Glomerular endothelial cell (primary cell): ENCODE data around the gene RSAD1. TPM values are rescaled to one million over a fixed set of nuclear protein-coding genes. Genes with fewer than 3 reads are reported as not detected.

ENCODE experiments used
- DNase-seq: peaks from one replicate; pipeline ENCODE4 v3.0.0-alpha.2; 2011; ENCODE audit warnings: low read depth, low spot score; ENCODE audit errors: extremely low read depth
- total RNA-seq: library from RNA; depleted of rRNA; stranded (reverse); fragments of >200 nt; gene quantifications from 2 replicates; pipeline ENCODE4 v1.2.3, GENCODE V29; 2015

The RSAD1 gene
- total RNA-seq = 30.1 and 34.7 TPM in 2 replicates

GRCh38 chr17:50478391-50479381 lies at the start of gene RSAD1:
RSAD1 (plus strand) TSS chr17:50478860; CDS start chr17:50478885, 25 bp downstream.
- no peak for DNase-seq

- DNase-seq = no peak
Observed at GRCh38 chr17:50429793-50430192, 48.9 kb upstream of the RSAD1 start.

DNA sequence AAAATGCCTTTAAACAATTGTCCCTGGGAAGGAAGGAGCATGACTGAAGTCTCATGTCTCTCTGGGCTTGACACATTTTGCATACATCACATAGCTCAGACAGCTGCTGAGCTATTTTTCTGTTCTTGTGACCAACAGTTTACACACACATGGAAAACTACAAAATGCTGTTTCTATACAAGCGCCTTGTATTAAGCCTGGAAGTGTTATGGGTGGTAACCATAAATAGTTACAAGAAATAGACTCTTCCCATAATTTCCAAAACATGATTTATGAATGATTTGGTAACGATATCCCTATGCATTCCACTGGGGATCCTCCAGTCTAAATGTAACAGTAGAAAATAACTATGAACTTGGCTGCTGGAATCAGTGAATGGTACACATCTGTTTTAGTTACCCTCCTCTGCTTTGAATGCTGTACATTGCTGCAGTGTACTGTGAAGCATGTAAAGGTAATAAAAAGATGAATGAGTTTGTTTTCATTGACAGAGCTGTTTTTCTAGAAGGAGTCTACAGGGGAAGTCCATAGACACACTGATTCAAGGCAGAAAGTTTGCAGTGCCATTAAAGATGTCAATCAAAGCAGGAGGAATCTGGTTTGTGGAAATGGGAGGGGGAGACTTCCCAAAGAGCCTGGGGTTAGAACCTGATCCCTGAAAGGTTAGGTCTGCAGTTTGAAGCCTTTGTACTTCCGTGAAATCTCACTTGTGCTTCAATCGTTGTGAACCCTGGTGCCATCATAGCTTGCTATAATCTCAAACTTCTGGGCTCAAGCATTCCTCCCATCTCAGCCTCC lies 47.6 kb upstream of the RSAD1 start:
- no peak for DNase-seq

DNA sequence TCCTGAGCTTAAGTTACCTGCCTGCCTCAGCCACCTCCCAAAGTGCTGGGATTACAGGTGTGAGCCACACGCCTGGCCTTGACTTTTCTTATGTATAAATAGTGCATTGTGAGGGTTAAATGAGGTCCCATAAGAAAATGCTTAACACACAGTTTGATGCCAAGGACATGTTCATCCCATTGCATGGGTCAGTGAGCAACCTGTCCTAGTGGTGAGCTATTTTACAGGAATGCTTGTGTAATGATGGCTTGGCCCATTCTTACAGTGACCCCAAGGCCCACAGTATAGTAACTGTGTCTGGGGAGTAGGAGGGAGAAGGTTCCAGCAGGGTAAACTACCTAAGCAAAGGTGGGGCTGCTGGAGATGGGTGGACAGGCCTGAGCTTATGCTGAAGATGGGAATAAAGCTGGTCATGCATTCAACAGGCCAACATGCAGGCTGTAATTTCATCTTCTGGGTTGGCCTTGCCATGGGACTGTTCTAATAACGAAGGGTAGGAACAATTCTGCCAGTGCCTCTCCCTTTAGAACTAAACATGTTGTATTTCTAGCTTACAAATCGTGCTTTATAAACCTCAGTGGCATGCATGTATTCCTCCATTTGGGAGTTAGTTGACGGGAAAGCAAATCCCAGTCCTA lies 46.4 kb upstream of the RSAD1 start:
- DNase-seq = no peak

- DNase-seq = no peak
Observed at GRCh38 chr17:50437409-50437808, 41.3 kb upstream of the RSAD1 start.

- no peak for DNase-seq
Observed at GRCh38 chr17:50439008-50439407, 39.7 kb upstream of the RSAD1 start.

DNA sequence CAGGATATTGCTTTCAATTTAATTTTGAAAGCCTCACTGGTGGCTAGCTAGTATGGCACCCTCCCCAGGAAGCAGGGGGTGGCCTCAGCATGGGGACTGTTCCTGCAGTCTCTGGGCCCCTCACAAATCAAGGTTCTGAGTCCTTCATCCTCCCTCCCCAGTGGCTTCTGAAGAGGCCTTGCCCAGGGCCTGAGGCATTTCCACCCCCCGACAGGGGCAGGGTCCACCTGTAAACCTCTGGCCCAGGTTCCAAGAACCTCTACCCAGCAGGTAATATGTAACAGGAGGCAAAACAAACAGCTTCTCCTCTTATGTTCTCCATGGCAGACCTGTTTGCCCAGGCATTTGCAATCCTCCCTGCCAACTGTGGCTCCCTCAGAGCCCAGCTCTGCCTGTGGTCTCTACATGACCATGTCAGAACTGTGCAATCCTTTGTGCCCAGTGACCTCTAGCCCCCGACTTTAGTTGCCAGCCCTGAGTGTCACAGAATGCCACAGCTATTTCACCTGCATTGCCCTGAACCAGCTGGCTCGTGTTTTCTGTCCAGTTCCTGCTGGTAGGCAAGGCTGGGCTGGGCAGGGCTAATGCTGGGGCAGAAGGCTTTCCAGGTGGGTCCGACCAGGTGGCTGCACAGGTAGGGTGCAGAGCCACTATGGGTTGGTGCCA lies 38.4 kb upstream of the RSAD1 start:
- no peak for DNase-seq

DNA sequence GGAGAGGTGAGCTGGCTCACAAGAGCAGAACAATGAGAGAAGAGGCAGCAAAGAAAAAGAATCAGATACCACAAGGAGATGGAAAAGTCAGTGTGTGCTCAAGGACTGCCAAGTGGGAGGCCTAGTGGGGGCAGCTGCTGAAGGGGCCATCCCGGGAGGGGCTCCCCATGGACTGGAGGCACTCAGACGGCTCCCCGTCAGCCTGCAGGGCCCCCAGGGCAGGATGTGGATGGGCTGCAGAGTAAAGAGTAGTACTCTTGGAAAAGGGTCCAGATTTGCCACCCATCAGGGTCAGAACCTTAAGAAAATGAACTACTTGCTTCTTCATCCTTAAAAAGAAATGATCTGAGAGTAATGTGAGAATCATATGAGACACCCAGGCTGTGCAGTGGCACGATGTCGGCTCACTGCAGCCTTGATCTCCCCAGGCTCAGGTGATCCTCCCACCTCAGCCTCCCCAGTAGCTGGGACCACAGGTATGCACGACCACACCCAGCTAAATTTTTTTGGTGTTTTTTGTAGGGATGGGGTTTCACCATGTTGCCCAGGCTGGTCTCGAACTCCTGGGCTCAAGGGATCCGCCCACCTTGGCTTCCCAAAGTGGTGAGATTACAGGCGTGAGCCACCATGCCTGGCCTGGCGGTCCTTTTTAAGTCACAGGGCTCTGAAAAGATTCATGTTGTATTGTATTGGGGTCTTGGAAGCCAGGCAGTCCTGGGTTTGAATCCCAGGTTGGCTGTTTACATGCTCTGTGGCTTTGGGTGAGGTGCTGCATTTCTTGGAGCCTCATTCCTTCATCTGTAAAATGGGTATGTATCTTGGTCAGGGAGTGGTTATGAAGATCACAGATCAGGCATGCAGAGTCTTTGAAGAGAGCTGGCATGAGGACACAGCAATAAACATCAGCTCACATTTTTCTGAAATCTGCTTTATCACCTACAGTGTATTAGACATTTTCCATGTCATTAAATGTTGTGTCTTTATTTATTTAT lies 37.5 kb upstream of the RSAD1 start:
- no peak for DNase-seq

DNA sequence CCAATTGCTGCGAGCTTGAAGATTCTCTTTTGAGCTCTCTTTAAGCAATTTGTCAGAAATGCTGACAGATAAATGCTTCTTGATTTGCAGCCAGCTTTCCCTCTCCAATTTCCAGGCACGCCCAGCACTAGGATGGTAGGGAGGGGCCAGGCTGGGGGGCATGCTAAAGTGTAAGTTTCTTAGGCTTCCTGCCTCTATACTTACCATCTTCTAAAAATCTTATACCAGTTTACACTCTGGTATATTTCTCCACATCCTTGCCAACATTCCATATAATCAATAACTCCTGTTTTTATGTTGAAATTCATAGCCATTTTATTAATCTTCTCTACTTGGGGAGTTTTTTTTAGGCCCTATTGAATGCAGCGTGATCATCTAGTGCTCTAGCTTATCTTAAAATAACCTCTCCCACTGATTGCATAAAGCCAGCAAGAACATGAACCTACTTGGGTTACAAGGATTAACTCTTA lies 35.1 kb upstream of the RSAD1 start:
- DNase-seq = no peak

DNA sequence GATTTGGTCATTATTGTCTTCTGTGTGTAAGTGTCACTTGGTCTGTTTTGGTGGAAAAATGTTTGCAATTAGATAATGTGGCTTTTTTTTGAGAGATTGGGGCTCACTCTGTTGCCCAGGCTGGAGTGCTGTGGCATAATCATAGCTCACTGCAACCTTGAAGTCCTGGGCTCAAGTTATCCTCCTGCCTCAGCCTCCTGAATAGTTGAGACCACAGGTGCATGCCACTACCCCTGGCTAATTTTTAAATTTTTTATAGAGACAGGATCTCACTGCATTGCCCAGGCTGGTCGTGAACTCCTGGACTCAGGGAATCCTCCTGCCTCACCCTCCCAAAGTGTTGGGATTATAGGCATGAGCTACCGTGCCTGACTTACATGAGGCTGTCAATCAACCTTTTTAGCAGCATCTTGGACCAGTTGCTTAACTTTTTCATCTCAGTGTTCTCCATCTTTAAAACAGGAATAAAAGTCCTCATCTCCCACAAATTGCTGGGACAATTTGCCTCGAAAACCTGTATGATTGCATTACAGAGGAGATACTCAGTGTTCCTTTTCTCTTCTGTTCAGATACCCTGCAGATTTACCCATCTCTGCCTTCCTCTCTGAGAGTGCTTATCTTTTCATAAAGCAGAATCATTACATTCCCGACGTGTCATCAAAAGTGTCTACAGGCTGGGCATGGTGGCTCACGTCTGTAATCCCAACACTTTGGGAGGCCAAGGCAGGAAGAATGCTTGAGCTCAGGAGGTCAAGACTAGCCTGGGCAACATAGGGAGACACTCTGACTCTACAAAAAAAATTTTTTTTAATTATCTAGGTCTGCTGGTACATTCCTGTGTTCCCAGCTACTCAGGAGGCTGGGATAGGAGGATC lies 33.6 kb upstream of the RSAD1 start:
- DNase-seq = no peak

DNA sequence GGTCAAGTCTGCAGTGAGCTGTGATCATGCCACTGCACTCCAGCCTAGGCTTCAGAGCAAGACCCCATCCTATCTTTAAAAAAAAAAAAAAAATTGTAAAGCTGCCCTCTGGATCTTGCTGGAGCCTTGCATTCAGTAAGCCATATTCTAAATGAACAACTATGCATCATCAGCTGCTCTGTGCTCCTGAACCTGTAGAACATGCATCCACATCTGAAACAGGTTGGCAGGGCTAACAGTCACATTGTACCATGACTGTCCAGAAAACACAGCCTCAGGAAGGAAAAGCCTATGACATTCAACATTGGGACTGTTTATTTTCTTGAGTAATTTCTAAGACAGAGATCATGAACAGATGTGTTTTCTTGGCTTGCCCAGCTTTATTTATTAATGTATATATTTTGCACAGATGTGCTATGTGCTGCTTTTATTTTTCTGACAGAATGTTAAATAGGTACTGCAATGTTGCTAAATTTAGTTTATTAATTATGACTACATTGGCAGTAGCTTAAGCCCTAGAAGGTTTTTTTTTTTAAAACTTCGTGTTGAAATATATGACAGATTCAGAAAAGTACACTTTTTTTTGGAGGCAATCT lies 32.8 kb upstream of the RSAD1 start:
- no peak for DNase-seq

- DNase-seq = no peak
Observed at GRCh38 chr17:50447870-50448595, 30.6 kb upstream of the RSAD1 start.

DNA sequence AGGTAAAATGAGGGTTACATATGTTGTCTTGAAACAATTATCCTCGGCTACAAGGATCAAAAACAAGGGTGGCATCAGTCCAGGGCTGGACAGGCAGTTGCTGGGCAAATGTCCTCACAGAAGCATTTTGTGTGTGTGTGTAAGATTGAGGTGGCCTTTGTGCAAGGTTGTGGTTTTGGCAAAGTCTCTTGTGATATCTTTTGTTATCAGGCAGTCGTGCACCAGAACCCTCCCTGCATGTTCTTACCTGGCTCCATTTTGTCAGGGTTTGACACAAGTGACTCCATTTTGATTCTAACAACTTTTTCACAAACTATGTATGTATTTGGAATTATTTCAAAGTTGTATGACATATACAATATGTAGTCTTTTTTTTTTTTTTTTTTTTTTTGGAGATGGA lies 30.0 kb upstream of the RSAD1 start:
- DNase-seq = no peak

DNA sequence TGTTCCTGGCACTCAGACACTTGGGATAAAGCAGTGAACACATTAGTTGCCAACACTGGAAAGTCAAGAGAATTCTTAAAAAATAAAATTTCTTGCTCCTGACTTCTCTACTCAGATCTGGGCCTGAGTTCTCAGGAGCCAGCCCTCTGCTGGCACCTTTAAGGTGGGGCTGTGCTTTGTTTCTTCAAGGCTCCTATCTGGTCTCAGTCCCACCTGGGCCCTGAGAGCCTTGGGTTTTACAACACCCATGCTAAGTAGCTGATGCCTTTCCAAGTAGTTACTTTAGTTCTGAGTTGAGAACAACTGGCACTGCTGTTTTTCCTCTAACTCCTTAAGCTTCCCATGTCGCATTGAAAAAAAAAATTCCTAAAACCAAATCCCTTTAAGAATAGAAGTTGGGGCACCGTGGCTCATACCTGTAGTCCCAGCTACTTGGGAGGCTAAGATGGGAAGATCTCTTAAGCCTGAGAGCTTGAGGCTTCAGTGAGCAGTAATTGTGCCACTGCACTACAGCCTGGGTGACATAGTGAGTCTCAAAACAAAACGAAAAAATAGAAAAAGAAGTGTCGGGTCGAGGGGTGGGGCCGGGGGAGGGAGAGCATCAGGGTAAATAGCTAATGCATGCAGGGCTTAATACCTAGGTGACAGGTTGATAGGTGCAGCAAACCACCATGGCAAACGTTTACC lies 26.6 kb upstream of the RSAD1 start:
- no peak for DNase-seq

- no peak for DNase-seq
Observed at GRCh38 chr17:50452630-50453300, 25.9 kb upstream of the RSAD1 start.

DNA sequence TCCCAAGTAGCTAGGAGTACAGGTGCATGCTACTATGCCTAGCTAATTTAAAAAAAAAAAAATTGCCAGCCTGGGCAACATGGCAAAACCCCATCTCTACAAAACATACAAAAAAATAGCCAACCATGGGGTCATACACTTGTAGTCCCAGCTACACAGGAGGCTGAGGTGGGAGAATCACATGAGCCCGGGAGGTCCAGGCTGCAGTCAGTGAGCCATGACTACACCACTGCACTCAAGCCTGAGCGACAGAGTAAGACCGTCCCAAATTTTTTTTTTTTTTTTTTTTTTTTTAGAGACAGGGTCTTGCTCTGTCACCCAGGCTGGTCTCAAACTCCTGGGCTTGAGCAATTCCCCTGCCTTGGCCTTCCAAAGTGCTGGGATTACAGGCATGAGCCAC lies 24.8 kb upstream of the RSAD1 start:
- no peak for DNase-seq
